Gastroesophageal sphincter (tissue), 3 donors: Measurements from ENCODE around the gene DHRS13.
"Not testable (repeated sequence)": the region's sequence is repeated elsewhere in the genome, so short reads cannot be mapped to it uniquely, and the experiment has no call there.

Experiments
- EP300 ChIP-seq: sonication (generic); formaldehyde crosslinking; IDR thresholded peaks from one replicate; pipeline ENCODE4 v1.6.1; 2017; ENCODE audit warnings: antibody characterized with exemption, mild to moderate bottlenecking
- POLR2A ChIP-seq, 2 donors: fragments of 450-650 bp; IDR thresholded peaks; one replicate each; pipeline ENCODE4 v1.6.1; 2017; ENCODE audit warnings: antibody characterized with exemption in 2 of 2, mild to moderate bottlenecking in 2 of 2, moderate library complexity in 1 of 2
- TF ChIP-seq, protein P1 (sequence below), 4 experiments: fragments of 200-600 bp in 2 of 4; fragments of 450-650 bp in 2 of 4; sonication (generic) in 1 of 4; IDR thresholded peaks; one replicate each; pipeline ENCODE4 v1.5.1; 2017 to 2019; ENCODE audit warnings: antibody characterized with exemption in 4 of 4, mild to moderate bottlenecking in 2 of 4, moderate library complexity in 2 of 4

DNA sequence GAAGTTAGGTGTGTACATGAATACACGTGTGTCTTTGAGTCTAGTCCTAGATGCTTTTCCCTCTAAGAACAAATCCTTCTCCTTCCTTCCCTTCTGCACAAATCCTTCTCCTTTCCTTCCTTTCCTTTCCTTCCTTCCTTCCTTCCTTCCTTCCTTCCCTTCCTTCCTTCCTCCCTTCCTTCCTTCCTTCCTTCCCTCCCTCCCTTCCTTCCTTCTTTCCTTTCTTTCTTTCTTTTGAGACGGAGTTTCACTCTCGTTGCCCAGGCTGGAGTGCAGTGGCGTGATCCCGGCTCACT, 615 bp upstream of the DHRS13 start:
- TF ChIP-seq, protein P1, sequence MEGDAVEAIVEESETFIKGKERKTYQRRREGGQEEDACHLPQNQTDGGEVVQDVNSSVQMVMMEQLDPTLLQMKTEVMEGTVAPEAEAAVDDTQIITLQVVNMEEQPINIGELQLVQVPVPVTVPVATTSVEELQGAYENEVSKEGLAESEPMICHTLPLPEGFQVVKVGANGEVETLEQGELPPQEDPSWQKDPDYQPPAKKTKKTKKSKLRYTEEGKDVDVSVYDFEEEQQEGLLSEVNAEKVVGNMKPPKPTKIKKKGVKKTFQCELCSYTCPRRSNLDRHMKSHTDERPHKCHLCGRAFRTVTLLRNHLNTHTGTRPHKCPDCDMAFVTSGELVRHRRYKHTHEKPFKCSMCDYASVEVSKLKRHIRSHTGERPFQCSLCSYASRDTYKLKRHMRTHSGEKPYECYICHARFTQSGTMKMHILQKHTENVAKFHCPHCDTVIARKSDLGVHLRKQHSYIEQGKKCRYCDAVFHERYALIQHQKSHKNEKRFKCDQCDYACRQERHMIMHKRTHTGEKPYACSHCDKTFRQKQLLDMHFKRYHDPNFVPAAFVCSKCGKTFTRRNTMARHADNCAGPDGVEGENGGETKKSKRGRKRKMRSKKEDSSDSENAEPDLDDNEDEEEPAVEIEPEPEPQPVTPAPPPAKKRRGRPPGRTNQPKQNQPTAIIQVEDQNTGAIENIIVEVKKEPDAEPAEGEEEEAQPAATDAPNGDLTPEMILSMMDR (IDR thresholded peaks at IDR 0.05) = not testable (repeated sequence)
- not testable (repeated sequence) for TF ChIP-seq EP300; POLR2A (IDR thresholded peaks at IDR 0.05)
